Measurements from ENCODE around the gene SDCCAG8.
"Not testable (repeated sequence)": the region's sequence is repeated elsewhere in the genome, so short reads cannot be mapped to it uniquely, and the experiment has no call there.

SDCCAG8 gene

DNA sequence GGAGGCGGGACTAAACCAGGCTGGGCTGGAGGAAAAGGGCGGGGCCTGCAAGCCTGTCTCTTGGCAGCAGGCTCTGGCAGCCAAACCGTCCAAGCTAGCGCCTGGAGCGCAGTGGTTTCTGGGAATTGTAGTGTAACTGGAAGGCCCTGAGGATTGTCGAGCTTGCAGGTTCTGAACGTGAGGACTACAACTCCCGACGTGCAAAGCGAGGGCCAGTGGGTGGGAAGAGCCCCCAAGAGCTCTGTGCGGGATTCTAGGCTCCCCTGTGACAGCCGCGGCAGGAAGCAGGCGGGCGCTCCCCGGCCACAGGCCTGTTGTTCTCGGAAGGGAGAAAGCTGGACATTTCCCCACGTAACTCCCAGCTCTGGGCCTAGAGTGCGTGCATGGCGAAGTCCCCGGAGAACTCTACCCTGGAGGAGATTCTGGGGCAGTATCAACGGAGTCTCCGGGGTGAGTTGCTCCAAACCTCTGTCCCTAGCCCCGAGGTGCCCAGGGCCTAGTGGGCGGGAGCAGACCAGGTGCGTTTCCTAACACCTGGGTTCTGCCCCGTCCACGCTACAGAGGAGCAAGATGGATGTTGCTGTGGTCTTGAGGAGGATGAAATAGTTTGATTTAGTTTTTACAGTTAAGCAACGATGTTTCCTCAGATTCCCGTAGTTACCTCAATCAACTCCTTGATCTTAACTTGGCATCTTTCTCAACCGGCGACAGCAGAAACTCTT is at the start of gene SDCCAG8:
TSS of gene SDCCAG8 (plus strand) at position 251 of the 722 bp plus-strand sequence. CDS start at position 384, 133 bp downstream.
- DNase-seq: peak; percentile 99

DNA sequence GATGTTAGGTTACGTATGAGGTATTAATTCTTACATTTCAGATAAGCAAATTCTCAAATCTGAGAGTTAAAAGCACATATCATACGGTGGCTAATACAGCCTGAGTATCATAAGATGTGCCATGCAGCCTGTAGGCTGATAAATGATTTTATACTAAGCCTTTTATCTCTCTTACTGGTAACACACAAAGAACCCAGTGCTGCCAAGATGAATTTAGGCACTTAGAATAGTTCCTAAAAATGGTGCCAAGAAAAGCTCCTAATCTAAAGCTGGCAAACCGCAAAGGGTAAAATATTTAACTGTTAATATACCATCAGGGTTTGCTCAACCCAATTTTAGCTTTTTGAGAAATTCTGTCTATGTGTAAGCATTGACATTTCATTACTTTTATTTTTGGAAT is 43.9 kb upstream of the SDCCAG8 start:
- not testable (repeated sequence) for DNase-seq

DNA sequence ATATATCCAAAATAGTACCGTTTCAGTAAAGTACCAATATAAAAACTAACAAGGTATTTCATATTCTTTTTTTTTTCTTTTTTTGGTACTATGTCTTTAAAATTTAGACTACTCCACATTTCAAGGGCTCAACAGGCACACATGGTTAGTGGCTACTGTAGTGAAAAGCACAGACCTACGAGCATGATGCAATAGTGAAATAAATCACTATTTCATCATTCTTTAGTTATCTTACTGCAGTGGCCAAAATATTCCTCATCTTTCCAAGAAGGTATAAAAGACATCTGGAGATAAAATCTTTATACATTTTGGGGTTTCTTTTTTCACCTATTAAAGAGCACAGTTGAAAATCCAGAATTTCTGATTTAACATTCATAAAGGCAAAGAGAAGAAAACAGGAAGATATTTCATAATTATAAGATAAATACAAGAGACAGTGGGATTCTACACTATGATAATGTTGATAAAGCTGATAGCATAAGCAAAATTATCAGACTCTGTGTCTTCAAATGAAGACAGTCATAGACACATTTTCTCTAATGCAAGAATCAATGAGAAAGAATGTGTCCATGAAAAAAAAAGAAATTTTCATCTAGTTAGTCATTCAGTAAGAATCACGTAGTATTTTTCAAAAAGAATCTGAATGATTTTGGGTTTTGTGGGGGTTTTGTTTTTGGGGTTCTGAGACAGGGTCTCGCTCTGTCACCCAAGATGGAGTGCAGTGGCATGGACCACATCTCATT is 42.6 kb upstream of the SDCCAG8 start:
- no peak for DNase-seq

DNA sequence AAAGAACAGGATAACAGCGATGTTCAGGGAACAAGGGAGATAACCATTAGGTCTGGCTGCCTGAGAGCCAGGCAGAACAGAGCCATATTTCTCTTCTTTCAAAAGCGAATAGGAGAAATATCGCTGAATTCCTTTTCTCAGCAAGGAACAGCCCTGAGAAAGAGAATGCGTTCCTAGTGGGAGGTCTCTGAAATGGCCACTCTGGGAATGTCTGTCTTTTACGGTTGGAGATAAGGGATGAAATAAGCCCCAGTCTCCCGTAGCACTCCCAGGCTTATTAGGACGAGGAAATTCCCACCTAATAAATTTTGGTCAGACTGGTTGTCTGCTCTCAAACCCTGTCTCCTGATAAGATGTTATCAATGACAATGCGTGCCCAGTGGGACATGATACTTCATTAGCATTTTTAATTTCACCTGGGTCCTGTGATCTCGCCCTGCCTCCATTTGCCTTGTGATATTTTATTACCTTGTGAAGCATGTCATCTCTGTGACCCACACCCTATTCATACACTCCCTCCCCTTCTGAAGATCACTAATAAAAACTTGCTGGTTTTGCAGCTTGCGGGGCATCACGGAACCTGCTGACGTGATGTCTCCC is 40.5 kb upstream of the SDCCAG8 start:
- DNase-seq: not testable (repeated sequence)

DNA sequence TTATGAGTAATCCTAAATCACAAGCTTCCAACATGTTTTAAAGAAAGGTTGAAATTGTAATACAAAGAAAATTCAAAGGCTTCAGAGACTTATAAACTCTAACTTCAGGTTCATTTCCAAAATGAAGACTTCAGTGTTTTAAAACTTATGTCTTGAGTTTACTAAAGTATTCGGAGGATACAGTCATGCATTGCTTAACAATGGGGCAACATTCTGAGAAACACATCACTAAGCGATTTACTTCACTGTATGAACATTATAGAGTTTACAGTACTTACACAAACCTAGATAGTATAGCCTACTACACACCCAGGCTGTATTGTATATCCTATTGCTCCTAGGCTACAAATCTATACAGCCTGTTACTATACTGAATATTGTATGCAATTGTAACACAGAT is 39.1 kb upstream of the SDCCAG8 start:
- no peak for DNase-seq

DNA sequence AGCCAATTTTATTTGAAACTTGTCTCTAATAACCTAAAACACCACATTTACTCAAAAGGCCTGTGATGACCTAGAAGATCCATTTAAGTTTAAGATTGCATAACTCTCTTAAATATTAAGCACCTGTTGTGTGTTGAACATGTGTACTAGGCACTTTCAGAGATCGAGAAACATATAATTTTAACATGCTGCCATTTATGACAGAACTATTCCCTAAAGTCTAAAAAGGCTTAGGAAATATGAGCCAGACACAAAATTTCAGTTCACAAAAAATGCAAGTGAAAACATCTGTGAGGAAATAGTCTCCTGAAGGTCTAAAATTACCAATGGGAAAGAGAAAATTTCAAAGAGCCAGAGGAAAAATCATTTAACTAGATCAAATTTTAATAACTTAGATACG is 38.5 kb upstream of the SDCCAG8 start:
- no peak for DNase-seq

DNA sequence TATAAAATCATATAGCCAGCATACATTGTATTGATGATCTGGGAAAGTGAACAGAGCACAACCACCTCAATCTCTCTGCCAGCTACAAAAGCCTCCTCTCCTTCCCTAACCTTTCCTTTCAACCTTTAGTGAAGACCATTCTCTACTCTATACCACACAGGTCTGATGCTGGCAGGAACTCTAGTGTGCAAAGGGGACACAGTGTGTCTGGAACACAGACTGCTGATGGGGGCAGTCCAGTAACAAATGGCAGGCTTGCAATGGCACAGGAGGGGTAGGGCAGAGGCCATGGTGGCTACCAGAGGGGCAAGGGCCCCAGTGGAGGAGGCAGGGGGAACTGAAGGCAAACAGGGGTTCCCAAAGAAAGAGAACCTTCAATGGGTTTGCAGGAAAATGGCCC is 37.8 kb upstream of the SDCCAG8 start:
- DNase-seq: no peak

DNA sequence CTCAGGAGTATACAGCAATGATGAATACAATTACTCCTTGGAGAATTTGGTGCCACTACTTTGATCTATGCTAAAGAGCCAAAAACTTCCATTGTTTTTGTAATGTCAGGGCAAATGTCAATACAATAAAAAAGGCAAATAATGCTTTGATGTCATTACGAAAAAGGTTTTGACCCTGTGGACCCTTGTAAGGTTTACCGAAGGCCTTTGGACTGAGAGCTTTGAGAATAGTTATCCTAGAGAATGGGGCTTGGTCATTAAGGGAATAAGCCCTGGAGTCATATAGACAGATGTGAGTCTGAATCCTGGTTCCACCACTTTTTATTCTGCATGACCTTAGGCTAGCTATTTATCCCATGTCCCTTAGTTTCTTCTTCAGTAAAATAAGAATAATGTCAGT is 28.2 kb upstream of the SDCCAG8 start:
- no peak for DNase-seq

DNA sequence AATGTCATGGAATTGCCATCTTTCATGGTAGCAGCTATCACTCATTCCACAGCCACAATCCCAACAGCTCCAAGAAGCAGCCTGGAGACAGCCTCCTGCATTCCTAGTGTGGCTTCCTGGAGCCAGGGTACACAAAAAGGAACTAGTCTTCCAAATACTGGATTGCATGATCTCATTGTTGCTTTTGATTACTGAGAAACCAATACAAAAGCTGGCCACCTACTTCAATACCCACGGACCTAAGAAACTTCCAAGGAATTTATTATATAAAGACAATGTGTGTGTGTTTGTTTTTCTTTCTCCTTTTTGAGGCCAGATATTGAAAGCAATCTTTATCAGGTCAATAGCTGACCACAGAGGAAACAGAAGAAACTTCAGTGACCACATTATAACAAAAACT is 26.3 kb upstream of the SDCCAG8 start:
- no peak for DNase-seq

DNA sequence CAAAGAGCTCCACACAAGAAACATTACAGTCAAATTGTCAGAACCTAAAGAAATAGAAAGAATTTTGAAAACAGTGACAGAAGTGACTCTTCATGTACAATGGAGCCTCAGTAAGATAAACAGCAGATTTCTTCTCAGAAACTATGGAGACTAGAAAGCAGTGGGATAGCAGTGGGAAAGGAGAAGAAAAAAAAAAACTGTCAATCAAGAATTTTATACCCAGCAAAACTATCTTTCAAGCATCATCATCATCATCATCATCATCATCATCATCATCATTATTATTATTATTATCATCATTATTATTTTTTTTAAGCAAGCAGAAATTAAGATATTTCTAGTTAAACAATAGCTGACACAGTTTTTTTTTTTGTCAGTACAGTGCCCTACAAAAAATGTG is 24.9 kb upstream of the SDCCAG8 start:
- DNase-seq: peak; percentile 16

DNA sequence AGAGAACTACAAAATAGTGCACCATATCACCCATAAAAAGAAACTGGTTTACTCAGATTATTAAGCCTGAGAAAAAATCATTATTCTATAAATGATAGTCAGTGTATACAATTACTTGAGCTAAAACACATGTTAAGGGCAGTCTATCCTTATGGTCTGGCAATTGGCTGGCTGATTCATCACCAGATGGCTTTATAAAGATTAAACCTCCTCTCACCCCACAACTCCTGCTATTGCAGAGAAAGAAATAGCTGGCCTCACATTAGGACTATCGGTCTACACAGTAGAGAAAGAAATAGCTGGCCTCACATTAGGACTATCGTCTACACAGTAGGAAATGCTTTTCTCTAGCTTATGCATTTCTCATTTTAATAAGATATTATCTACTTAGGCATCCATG is 21.9 kb upstream of the SDCCAG8 start:
- no peak for DNase-seq

DNA sequence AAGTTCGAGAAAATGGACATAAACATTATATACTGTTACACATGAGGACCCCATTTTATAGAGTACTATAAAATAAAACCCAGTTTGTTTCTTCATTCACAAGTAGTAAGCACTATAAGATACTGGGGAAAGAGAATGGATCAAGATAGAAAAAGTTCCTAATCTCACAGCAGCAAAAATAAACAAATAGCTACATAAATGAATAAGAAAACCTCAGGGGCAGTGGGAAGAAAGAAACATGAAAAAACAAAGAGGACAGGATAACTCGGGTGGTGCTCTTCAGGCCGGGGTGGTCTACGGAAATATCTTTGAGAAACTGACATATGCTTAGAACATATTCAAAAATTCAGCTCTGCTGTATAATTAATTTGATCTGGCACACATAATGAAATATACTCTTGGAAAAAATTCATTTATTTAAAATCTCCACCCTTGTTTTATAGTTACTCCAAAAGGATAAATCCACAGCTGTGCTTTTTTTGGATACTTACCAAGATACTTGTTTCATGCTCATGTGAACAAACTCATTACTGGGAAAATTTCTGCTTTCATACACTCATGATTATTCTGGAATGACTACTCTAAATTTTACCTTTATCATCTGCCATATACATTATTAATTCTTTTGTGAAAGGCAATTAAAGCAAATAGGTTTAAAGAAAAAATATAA is 20.7 kb upstream of the SDCCAG8 start:
- peak; percentile 6 for DNase-seq

DNA sequence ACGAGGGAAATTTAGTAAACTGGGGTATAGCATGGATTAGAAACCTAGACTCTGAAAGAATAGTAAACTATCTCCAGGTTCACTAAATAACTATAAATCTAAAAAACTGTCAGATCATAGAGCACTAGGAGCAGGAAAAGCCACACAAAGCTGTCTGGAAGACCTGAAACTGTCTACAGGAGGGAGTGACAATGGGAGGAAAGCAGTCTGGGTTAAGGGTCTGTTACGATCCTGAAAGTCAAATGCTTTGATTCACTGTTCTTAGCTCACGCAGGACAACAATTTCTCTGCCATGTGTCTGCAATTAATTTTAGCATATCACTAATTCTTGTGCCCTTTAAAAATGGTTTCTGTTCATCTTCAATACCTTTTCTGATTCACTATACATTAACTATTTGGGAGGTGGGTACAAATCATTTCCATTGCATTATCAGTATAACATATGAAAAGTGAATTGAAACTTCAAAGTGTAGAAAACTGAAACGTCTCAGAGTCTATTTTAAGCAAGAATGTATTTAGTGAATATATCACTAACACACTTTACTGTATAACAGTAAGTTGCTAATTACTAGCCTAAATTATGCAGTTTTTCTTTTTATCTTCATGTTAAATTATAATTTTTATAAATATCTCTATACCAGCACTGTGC is 19.1 kb upstream of the SDCCAG8 start:
- no peak for DNase-seq

DNA sequence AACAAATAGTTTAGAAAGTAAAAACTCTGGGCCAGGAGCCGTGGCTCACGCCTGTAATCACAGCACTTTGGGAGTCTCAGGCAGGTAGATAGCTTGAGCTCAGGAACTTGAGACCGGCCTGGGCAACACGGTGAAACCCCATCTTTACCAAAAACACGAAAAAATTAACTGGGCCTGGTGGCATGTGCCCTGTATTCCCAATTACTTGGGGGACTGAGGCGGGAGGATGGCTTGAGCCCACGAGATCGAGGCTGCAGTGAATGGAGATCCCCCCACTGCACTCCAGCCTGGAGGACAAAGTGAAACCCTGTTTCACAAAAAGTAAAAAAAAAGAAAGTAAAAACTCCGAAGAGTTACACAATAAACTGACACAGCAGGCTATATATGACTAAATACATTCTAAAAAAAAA is 11.4 kb upstream of the SDCCAG8 start:
- DNase-seq: no peak

DNA sequence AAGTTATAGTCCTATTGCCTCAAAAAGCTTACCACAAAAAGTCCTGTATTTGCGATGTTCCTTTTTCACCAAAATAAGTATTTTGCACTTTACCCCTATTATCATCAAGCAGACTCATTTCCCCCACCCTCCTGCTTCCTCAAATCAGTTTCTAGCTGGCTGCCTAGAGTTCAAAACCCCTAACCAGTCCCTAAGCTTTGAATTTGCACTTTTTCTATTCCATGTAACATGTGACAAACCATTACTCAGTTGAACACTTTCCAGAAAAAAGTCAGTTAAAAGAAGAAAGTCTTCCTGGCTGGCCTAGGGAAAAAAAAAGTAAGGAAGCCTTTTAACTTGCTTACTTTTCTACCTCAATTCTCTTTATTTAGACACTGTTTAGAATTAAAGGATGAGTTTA is 8.9 kb upstream of the SDCCAG8 start:
- no peak for DNase-seq

DNA sequence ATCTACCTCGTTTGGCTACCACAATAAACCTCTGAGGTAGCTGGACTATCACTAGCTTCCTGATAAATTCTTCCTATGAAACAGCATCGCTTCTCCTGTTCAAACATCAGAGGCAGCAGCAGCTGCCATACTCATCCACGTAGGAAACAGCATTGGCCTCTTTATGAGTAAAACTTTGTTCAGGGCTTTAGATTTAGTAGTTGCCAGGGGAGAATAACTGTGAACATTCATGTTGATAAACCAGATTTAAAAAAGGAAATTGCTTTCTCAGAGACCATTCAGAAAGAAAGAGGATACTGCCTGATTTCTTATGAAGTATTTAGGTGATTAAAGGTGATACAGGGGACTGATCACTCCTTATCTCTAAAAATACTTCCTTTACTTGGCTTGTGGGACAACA is 7.9 kb upstream of the SDCCAG8 start:
- no peak for DNase-seq

DNA sequence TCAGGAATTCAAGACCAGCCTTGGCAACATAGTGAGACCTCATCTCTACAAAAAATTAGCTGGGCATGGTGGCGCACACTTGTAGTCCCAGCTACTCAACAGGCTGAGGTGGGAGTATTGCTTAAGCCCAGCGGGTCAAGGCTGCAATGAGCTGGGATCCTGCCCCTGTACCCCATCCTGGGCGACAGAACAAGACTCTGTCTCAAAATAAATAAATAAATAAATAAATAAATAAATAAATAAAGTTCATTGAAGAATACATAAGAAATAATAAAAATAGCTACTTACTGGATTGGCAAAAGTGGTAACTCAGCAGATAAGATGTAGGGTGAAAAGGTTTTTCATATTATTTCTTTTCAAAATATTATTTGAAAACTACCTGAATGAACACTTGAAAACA is 6.6 kb upstream of the SDCCAG8 start:
- no peak for DNase-seq

DNA sequence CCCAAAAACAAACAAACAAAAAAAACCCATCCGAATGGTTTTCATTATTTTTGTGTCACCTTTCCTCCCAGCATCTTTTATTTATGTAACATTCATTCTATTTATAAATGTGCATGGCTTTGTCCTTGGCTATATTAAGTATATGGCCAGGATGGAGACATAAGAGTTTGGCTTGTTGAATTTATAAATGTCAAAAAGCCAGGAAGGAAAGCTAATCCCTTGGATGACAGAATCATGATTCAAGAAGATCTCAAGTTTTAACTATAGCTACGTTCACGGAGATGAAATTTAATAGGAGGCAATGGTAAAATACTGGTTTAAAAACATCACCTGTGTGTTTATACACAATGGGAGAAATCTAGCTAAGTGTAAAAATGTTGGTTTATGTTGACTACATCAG is 5.7 kb upstream of the SDCCAG8 start:
- no peak for DNase-seq

DNA sequence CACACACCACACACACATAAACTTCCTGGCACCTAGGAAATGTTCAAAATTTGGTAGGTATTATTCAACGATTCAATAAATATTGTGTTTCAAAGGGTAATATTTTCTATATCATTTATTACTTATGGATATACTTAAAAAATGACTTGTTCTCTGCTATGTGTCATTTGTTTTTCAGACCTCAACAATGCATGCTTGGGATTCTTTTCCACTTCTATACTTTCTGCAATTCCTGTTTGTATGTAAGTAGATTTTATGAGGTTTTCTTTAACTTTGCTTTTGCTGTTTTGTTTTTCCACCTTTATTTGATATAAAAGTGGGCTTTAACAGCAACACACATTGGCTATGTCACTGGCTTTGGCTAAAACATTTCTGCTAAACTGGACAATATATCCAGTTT is 4.3 kb upstream of the SDCCAG8 start:
- DNase-seq: no peak

DNA sequence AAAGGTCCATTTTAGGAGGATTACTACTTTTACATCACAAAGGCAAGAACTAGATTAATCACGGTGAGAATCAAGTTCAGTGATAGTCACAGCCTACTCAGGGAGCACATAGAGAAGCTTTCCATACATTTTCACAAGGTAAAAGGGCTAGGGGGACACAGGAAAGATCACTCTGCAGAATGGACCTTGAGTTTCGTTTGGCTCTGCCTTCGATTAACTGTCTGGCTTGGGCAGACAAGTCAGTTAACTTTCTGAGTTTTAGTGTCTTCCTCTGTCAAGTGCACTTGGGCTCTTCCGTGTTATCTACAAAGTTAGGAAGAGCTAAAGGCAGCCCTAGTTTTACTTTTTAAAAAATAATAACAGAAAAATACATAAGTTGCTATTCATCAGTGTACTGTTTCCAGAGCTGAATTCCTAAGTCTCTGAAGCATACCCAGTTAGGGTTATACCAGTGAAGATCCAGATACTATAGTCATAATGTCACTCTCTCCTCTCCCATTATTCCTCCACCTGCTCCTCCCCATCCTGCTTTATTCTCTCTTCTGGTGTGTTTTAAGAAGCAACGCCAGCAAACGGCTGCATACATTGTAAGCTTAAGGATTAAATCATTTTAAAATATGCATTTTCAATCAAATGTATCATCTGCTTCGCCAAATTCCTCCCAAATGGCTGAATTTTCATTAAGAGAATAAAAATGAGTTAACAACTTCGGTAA is 2.5 kb upstream of the SDCCAG8 start:
- DNase-seq: no peak

DNA sequence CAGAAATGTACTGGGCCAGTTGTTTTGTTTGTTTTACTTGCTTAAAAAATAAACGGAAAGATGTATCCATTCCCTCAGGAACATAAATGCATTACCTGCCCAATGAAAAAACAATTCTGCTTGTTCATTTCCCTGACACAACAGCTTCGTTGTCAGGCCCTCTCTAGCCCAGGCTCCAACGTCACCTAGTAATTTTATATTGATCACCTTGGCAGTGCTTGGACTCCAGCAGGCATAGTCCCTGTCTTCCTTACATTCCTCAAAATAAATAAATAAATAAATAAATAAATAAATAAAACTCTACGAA is 2.0 kb upstream of the SDCCAG8 start:
- no peak for DNase-seq

DNA sequence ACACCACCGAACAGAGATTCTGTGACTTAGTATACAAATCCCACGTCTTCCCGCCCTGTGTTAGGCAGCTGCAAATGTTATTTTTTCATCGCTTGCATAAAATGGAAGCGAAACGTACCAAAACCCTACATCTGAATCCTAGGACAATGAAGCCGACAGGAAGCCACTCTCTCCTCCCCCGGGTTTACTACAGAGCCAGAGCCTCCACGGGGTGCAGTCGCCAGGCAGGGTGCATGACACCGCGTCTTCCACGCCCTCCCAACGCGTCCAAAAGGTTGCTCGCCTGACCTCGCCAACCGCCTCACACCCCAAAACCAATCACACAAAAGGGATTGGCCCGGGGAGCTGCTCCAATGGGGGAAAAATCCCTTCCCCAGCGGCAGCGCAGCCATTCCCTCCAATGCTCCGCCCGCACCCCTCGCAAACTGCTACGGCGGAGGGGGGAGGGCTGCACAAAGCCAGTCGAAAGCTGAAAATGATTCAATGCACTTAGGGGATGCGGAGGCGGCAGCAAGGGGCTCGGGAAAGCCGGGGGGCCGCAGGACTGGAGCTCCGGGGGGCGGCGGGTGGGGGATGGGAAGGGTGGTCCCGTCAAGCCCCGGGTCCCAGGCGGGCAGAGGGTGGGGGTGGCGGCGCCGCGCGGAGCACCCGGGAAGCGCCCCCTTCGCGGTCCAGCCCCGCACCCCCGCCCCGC is 1.5 kb upstream of the SDCCAG8 start:
- peak; percentile 57 for DNase-seq

Measured in COR-L47 (cell line).